MM.1S (cell line): ENCODE data around the gene OPRD1.

ENCODE experiments used
- EZH2 ChIP-seq: fragments of 300-600 bp; sonication (generic); optimal IDR thresholded peaks from 2 replicates; pipeline ENCODE3; 2017; ENCODE audit warnings: low read depth, mild to moderate bottlenecking, antibody characterized with exemption, low read length, mixed read lengths
- TF ChIP-seq, protein P1 (sequence below): fragments of 300-600 bp; sonication (generic); IDR thresholded peaks from 2 replicates; pipeline ENCODE4 v1.5.1; 2016; ENCODE audit warnings: antibody characterized with exemption, low read length, mixed read lengths

DNA sequence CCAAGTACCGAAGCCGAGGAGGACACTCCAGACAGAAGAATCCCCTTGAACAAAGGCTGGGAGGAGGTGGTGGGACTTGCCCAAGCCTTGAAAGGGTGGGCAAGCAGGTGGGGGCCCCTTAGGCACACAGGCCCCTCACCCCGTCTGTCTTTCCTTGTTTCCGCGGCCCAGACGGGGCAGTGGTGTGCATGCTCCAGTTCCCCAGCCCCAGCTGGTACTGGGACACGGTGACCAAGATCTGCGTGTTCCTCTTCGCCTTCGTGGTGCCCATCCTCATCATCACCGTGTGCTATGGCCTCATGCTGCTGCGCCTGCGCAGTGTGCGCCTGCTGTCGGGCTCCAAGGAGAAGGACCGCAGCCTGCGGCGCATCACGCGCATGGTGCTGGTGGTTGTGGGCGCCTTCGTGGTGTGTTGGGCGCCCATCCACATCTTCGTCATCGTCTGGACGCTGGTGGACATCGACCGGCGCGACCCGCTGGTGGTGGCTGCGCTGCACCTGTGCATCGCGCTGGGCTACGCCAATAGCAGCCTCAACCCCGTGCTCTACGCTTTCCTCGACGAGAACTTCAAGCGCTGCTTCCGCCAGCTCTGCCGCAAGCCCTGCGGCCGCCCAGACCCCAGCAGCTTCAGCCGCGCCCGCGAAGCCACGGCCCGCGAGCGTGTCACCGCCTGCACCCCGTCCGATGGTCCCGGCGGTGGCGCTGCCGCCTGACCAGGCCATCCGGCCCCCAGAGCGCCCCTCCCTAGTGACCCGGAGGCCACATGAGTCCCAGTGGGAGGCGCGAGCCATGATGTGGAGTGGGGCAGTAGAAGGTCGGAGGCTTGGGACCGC, 50.8 kb downstream of the OPRD1 start:
- TF ChIP-seq, protein P1, sequence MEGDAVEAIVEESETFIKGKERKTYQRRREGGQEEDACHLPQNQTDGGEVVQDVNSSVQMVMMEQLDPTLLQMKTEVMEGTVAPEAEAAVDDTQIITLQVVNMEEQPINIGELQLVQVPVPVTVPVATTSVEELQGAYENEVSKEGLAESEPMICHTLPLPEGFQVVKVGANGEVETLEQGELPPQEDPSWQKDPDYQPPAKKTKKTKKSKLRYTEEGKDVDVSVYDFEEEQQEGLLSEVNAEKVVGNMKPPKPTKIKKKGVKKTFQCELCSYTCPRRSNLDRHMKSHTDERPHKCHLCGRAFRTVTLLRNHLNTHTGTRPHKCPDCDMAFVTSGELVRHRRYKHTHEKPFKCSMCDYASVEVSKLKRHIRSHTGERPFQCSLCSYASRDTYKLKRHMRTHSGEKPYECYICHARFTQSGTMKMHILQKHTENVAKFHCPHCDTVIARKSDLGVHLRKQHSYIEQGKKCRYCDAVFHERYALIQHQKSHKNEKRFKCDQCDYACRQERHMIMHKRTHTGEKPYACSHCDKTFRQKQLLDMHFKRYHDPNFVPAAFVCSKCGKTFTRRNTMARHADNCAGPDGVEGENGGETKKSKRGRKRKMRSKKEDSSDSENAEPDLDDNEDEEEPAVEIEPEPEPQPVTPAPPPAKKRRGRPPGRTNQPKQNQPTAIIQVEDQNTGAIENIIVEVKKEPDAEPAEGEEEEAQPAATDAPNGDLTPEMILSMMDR = no peak
- TF ChIP-seq EZH2 = no peak
